ELF-1 (cell line): Measurements from ENCODE around the gene MVB12B.
"Not testable (repeated sequence)": the region's sequence is repeated elsewhere in the genome, so short reads cannot be mapped to it uniquely, and the experiment has no call there.

Experiments
- DNase-seq: peaks from one replicate; pipeline ENCODE4 v3.0.0-alpha.2; 2016; ENCODE audit warnings: low read depth, low spot score

Gene MVB12B

GRCh38 chr9:126534431-126535186 is 208.0 kb downstream of the MVB12B start:
- peak; percentile 92 for DNase-seq

GRCh38 chr9:126536131-126536530 is 209.5 kb downstream of the MVB12B start:
- DNase-seq: no peak

- no peak for DNase-seq
Observed at GRCh38 chr9:126536841-126537465, 210.3 kb downstream of the MVB12B start.

DNA sequence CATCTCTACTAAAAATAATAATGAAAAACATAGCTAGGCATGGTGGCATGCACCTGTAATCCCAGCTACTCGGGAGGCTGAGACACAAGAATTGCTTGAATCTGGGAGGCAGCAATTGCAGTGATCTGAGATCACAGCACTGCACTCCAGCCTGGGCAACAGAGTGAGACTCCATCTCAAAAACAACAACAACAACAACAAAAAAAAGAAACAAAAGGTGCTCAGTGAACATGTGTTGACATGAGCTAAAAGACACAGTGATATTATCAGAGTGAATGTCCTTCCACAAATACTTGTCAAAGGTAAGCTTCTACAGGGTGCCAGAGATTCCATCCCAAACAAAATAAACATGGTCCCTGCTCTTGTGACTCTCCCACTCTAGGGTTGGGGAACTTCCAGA is 211.9 kb downstream of the MVB12B start:
- no peak for DNase-seq

DNA sequence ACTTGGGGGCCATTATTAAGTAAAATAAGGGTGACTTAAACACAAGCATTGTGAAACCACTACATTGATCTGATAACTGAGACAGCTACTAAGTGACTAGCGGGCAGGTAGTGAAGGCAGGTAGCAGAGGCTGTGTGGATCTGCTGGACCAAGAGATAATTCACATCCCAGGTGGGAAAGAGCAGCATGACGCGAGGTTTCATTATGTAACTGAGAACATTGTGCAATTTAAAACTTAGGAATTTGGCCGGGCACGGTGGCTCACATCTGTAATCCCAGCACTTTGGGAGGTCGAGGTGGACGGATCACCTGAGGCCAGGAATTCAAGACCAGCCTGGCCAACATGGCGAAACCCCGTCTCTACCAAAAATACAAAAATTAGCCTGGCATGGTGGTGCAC is 213.8 kb downstream of the MVB12B start:
- not testable (repeated sequence) for DNase-seq

GRCh38 chr9:126543490-126543889 is 216.9 kb downstream of the MVB12B start:
- DNase-seq: no peak

DNA sequence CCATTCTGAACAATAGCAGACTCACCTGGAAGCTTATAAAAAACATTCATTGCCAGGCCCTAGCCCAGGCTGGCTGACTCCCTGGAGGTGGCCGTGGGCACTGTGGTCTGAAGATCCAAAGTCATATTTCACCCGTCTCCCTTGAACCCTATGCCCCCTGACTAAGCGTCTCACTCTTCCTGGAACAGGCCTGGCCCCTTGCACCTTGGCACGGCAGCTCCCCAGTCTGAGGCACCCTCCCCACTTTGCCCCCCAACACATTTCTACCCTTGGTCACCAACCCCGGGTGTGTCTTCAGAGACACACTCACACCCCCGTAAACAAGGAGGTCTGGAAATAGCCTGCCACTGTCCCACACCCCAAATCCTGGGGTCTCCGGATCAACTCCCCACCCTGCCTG is 218.5 kb downstream of the MVB12B start:
- DNase-seq: no peak

- DNase-seq: no peak
Observed at GRCh38 chr9:126546036-126546435, 219.4 kb downstream of the MVB12B start.

- no peak for DNase-seq
Observed at GRCh38 chr9:126548312-126548711, 221.7 kb downstream of the MVB12B start.

DNA sequence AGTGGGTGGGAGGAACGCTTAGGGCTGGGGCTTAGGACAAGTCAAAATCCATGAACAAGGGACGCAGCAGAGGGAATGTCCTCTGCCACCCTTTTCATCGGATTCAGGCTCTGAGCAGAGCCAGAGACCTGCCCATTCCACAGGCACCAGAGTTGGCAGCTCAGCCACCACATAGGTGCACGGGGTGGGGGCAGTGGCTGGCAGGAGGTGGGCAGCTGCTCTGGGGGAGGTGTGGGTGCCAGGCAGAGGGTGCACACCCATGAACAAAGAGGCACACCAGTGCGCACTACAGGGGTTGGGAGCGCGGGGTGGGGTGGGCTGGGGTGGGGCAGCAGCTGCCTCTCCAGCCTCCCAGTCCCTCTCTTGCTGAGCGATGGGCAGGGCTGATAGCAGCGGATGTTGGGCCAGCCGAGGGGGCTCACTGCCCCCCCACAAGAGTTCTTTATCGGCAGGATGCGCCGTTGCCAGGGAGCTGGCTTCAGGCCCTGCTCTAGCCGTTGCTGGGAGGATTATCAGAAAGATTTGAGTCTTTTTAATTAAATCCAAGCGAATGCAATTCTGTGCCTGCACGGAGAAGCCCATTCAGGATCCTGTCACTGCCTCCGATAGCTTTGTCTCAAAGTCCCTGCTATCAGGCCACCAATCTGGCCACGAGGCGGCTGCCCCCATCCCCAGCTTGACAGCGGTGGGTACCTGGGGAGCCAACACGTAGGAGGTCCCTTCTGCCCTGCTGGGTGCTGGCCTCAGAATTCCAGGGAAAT is 222.8 kb downstream of the MVB12B start:
- no peak for DNase-seq

- DNase-seq: no peak
Observed at GRCh38 chr9:126550891-126551351, 224.3 kb downstream of the MVB12B start.

DNA sequence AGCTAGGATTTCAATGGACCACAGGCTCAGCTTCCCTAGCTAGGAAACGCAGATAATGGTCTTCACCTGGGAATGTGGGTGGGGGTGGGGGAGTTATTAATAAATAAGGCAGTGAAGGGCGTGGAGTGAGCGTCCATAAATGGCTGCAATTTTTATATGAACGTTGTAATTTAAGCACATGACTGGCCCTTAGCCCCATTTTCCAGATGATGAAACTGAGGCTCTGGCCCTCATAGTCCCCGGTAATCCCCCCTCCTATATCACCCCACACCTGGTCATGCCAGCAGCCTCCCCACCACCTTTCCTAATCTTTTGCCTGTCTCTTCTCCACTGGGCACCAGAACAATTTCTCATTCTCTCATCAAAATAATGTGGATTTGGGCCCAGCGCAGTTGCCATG is 225.2 kb downstream of the MVB12B start:
- no peak for DNase-seq

DNA sequence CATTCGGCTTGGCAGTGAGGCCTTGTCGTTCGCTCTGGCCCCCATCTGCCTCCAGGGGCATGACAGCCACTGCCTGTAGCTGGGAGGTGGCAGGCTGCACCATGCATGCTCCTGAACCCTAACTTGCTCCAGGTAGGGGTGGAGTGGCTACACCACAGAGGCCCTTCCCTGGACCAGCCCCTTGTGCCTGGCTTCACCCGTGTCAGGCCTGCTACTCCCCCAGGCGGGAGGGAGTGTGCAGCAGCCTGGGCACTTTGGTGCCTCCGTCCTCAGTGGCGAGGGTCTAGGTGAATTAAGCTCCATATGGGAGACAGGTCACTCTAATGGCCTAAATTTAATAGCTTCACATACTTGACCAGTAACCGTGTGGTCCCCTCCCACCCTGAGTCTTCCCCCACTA is 227.7 kb downstream of the MVB12B start:
- no peak for DNase-seq

- peak; percentile 36 for DNase-seq
Observed at GRCh38 chr9:126555421-126555820, 228.8 kb downstream of the MVB12B start.
